Measurements from ENCODE around the gene BRCA2. TPM values are rescaled to one million over a fixed set of nuclear protein-coding genes. Genes with fewer than 3 reads are reported as not detected.
A peak's percentile ranks its signal among the peaks of the same experiment; 100 is the strongest.

Gene BRCA2, protein sequence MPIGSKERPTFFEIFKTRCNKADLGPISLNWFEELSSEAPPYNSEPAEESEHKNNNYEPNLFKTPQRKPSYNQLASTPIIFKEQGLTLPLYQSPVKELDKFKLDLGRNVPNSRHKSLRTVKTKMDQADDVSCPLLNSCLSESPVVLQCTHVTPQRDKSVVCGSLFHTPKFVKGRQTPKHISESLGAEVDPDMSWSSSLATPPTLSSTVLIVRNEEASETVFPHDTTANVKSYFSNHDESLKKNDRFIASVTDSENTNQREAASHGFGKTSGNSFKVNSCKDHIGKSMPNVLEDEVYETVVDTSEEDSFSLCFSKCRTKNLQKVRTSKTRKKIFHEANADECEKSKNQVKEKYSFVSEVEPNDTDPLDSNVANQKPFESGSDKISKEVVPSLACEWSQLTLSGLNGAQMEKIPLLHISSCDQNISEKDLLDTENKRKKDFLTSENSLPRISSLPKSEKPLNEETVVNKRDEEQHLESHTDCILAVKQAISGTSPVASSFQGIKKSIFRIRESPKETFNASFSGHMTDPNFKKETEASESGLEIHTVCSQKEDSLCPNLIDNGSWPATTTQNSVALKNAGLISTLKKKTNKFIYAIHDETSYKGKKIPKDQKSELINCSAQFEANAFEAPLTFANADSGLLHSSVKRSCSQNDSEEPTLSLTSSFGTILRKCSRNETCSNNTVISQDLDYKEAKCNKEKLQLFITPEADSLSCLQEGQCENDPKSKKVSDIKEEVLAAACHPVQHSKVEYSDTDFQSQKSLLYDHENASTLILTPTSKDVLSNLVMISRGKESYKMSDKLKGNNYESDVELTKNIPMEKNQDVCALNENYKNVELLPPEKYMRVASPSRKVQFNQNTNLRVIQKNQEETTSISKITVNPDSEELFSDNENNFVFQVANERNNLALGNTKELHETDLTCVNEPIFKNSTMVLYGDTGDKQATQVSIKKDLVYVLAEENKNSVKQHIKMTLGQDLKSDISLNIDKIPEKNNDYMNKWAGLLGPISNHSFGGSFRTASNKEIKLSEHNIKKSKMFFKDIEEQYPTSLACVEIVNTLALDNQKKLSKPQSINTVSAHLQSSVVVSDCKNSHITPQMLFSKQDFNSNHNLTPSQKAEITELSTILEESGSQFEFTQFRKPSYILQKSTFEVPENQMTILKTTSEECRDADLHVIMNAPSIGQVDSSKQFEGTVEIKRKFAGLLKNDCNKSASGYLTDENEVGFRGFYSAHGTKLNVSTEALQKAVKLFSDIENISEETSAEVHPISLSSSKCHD (N-terminal part only)
- total RNA-seq: 16.0 TPM
- 0.19 TPM for polyA plus RNA-seq

GRCh38 chr13:32315238-32316027, at the start of gene BRCA2, which contains the start of gene ZAR1L:
TSS of gene BRCA2 (plus strand) at chr13:32315508. CDS start at chr13:32316461, 953 bp downstream.
TSS of gene ZAR1L (minus strand) at chr13:32315363. CDS start at chr13:32311925, 3,438 bp downstream.
- H3K4me1 ChIP-seq (ENCODE audit: insufficient read depth): no peaks in the 10 kb centered on the region
- H3K27ac ChIP-seq (ENCODE audit: low read depth): peak within 1 kb of the TSS; percentile 95
- DNase-seq (ENCODE audit: extremely low spot score): peak; percentile 72
- WGBS: under 1% methylated on average over 60 of the region's 60 CpGs
- no peaks in the 10 kb centered on the region for H3K36me3 ChIP-seq (ENCODE audit: insufficient read depth)
- peak within 1 kb of the TSS; percentile 63 for H3K4me3 ChIP-seq (ENCODE audit: low read depth, low read length)

- no peak overlapping the region for H3K27ac ChIP-seq (ENCODE audit: low read depth)
- no peak for DNase-seq (ENCODE audit: extremely low spot score)
- no peak overlapping the region for H3K4me3 ChIP-seq (ENCODE audit: low read depth, low read length)
- 23% methylated on average over 2 of the region's 2 CpGs for WGBS
- H3K4me1 ChIP-seq (ENCODE audit: insufficient read depth): no peaks in the 10 kb centered on the region
- peaks cover 6% of the 10 kb centered on the region for H3K36me3 ChIP-seq (ENCODE audit: insufficient read depth)
These were observed 49.6 kb upstream of the BRCA2 start for GRCh38 chr13:32265726-32266125.

GRCh38 chr13:32266130-32266529, 49.2 kb upstream of the BRCA2 start:
- H3K4me1 ChIP-seq (ENCODE audit: insufficient read depth): no peaks in the 10 kb centered on the region
- DNase-seq (ENCODE audit: extremely low spot score): no peak
- H3K27ac ChIP-seq (ENCODE audit: low read depth): no peak overlapping the region
- 89% methylated on average over 1 of the region's 1 CpG for WGBS
- peaks cover 6% of the 10 kb centered on the region for H3K36me3 ChIP-seq (ENCODE audit: insufficient read depth)
- H3K4me3 ChIP-seq (ENCODE audit: low read depth, low read length): no peak overlapping the region

DNA sequence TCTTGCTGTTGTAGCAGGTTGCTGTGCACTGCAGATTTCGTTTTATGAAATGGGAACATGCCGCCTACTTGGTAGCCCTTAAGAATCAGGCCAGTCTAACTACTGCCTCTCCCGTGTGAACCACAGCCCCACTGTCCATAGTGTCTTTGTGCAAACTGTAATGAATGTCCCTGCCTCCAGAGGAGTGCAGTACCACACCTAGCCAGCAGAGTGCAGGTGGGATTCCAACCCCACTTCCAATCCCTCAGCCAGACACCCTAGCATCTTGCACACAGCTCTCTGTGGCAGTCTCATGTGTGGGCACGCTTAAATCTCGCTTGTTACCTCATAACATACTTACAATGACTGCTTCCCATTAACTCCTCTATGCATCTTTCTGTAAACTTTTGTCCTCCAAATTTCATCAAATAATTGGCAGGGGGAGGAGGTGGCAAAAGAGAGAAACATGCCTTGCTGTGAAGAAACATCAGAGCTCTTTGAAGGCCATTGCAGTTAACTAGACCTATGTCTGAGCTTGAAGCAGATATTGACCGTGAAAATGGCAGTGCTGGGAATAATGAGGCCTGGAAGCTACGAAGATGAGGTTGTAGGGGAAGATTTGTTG, 47.4 kb upstream of the BRCA2 start:
- DNase-seq (ENCODE audit: extremely low spot score): no peak
- Histone ChIP-seq H3K4me3 (ENCODE audit: low read depth, low read length) (no peak overlapping the region), H3K4me1 (ENCODE audit: insufficient read depth) (no peaks in the 10 kb centered on the region), H3K36me3 (ENCODE audit: insufficient read depth) (peaks cover 6% of the 10 kb centered on the region), H3K27ac (ENCODE audit: low read depth) (no peak overlapping the region)
- 83% methylated on average over 7 of the region's 7 CpGs for WGBS

GRCh38 chr13:32272021-32272683, 43.2 kb upstream of the BRCA2 start:
- H3K36me3 ChIP-seq (ENCODE audit: insufficient read depth): peaks cover 2% of the 10 kb centered on the region
- H3K4me3 ChIP-seq (ENCODE audit: low read depth, low read length): no peak overlapping the region
- DNase-seq (ENCODE audit: extremely low spot score): no peak
- 85% methylated on average over 4 of the region's 4 CpGs for WGBS
- no peak overlapping the region for H3K27ac ChIP-seq (ENCODE audit: low read depth)
- no peaks in the 10 kb centered on the region for H3K4me1 ChIP-seq (ENCODE audit: insufficient read depth)

GRCh38 chr13:32277839-32278238, 37.5 kb upstream of the BRCA2 start:
- no peak for DNase-seq (ENCODE audit: extremely low spot score)
- no peak overlapping the region for H3K27ac ChIP-seq (ENCODE audit: low read depth)
- WGBS: 31% methylated on average over 1 of the region's 1 CpG
- peaks cover 3% of the 10 kb centered on the region for H3K36me3 ChIP-seq (ENCODE audit: insufficient read depth)
- H3K4me3 ChIP-seq (ENCODE audit: low read depth, low read length): no peak overlapping the region
- no peaks in the 10 kb centered on the region for H3K4me1 ChIP-seq (ENCODE audit: insufficient read depth)

DNA sequence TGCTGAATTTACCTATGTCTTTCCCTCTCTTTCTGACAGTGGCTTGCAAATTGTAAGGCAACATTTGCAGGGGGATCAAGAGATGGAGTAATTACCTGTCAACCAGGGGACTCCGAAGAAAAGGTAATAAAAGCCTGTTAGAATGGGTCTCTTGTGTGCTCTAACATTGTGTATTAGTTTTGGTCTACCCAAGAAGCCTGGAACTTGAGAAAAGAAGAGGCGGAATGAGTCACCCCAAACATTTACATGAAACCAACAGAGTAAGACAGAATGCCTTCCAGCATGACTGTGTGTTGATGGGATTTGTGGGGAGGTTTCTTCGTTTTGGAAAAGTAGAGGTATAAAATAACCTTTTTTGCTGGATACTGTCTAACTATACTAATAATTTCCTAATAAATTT, 36.9 kb upstream of the BRCA2 start:
- Histone ChIP-seq H3K27ac (ENCODE audit: low read depth) (no peak overlapping the region), H3K36me3 (ENCODE audit: insufficient read depth) (peaks cover 3% of the 10 kb centered on the region), H3K4me1 (ENCODE audit: insufficient read depth) (no peaks in the 10 kb centered on the region), H3K4me3 (ENCODE audit: low read depth, low read length) (no peak overlapping the region)
- no peak for DNase-seq (ENCODE audit: extremely low spot score)
- 74% methylated on average over 3 of the region's 3 CpGs for WGBS

DNA sequence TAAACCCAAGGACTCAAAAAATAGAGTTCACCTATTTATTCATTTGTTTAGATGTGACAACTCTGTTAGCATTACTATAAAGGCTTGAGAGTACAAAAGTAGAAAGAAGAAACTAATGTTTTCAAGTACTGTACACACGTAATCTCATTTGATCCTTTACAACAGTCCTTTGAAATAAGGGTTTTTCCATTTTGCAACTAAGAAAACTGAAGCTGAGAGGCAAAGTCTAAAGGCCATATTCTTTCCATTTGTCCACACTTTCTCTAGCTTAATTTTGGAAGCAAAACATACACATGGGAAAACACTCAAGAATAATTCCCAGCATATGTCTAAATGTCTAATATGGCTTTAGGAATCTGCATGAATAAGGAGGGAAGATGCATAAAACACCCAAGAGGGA, 34.2 kb upstream of the BRCA2 start:
- Histone ChIP-seq H3K36me3 (ENCODE audit: insufficient read depth) (peaks cover 2% of the 10 kb centered on the region), H3K4me1 (ENCODE audit: insufficient read depth) (no peaks in the 10 kb centered on the region), H3K27ac (ENCODE audit: low read depth) (no peak overlapping the region), H3K4me3 (ENCODE audit: low read depth, low read length) (no peak overlapping the region)
- 60% methylated on average over 1 of the region's 1 CpG for WGBS
- no peak for DNase-seq (ENCODE audit: extremely low spot score)

- no peak for DNase-seq (ENCODE audit: extremely low spot score)
- H3K4me3 ChIP-seq (ENCODE audit: low read depth, low read length): no peak overlapping the region
- 61% methylated on average over 2 of the region's 2 CpGs for WGBS
- no peak overlapping the region for H3K27ac ChIP-seq (ENCODE audit: low read depth)
- H3K36me3 ChIP-seq (ENCODE audit: insufficient read depth): peaks cover 2% of the 10 kb centered on the region
- no peaks in the 10 kb centered on the region for H3K4me1 ChIP-seq (ENCODE audit: insufficient read depth)
These were observed 33.1 kb upstream of the BRCA2 start for GRCh38 chr13:32282096-32282711.

- no peak overlapping the region for H3K27ac ChIP-seq (ENCODE audit: low read depth)
- no peak overlapping the region for H3K4me3 ChIP-seq (ENCODE audit: low read depth, low read length)
These were observed 30.2 kb upstream of the BRCA2 start for GRCh38 chr13:32284927-32285632.

DNA sequence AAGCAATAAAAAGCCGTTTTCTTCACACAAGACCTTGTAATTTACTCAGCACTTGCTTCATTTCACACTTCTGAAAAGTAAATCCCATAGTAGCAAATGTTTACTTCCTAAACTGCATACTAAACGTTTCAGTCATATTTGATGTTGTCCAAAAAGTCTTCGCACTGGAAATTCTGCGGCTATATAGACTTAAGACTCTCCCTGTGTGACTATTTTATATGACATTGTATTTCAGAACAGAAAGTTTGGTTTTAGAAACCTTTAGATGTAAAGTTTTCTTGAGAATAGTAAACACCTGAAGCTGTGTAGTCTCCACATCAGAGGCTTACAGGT, 29.7 kb upstream of the BRCA2 start:
- H3K4me1 ChIP-seq (ENCODE audit: insufficient read depth): no peaks in the 10 kb centered on the region
- no peak overlapping the region for H3K4me3 ChIP-seq (ENCODE audit: low read depth, low read length)
- no peak overlapping the region for H3K27ac ChIP-seq (ENCODE audit: low read depth)
- 26% methylated on average over 4 of the region's 4 CpGs for WGBS
- H3K36me3 ChIP-seq (ENCODE audit: insufficient read depth): peaks cover 5% of the 10 kb centered on the region
- no peak for DNase-seq (ENCODE audit: extremely low spot score)

More at GRCh38 chr13:32284927-32285632, 30.2 kb upstream of the BRCA2 start:
- peaks cover 5% of the 10 kb centered on the region for H3K36me3 ChIP-seq (ENCODE audit: insufficient read depth)
- DNase-seq (ENCODE audit: extremely low spot score): peak; percentile 25
- WGBS: 15% methylated on average over 6 of the region's 6 CpGs
- H3K4me1 ChIP-seq (ENCODE audit: insufficient read depth): no peaks in the 10 kb centered on the region

All from urinary bladder (tissue), 4 donors.